ENCODE data around the gene MED27. TPM values are rescaled to one million over a fixed set of nuclear protein-coding genes. Genes with fewer than 3 reads are reported as not detected.

Gene MED27
- total RNA-seq, 2 donors from 2014 or later = 29.8 to 37.0 TPM

GRCh38 chr9:131918481-131918880, 161.2 kb downstream of the MED27 start:
- Mint-ChIP-seq H3K36me3 (ENCODE audit: low read depth) (peaks cover 8% of the 10 kb centered on the region), H3K27me3 (ENCODE audit: insufficient read depth) (no peaks in the 10 kb centered on the region), H3K4me1 (peaks cover 20% of the 10 kb centered on the region), H3K4me3 (no peak overlapping the region), H3K27ac (no peak overlapping the region), H3K9me3 (no peaks in the 10 kb centered on the region)
- Histone ChIP-seq H3K9ac (ENCODE audit: extremely low read depth, low read length, poor library complexity, severe bottlenecking) (no peak overlapping the region), H3K4me3 (ENCODE audit: low read length) (no peak overlapping the region), H3K4me1 (ENCODE audit: control insufficient read depth, insufficient read depth, low read length) (peaks cover 6% of the 10 kb centered on the region), H3K9me3 (ENCODE audit: control insufficient read depth, low read length) (no peaks in the 10 kb centered on the region), H3K27me3 (ENCODE audit: control insufficient read depth, insufficient read depth, low read length, poor library complexity, severe bottlenecking) (no peaks in the 10 kb centered on the region), H3K36me3 (ENCODE audit: control insufficient read depth, insufficient read depth, low read length) (no peaks in the 10 kb centered on the region), H3K27ac (ENCODE audit: low read depth, low read length) (no peak overlapping the region)
- WGBS, 2 experiments (ENCODE audit: insufficient coverage in 1 of 2, insufficient read length in 1 of 2) = 97% methylated on average over 5 of the region's 5 CpGs
- no peak for DNase-seq
- TF ChIP-seq CTCF (conservative IDR thresholded peaks at IDR 0.05) = no peak

GRCh38 chr9:131917009-131917408, 162.7 kb downstream of the MED27 start:
- Histone ChIP-seq H3K4me1 (ENCODE audit: control insufficient read depth, insufficient read depth, low read length) (peaks cover 6% of the 10 kb centered on the region), H3K36me3 (ENCODE audit: control insufficient read depth, insufficient read depth, low read length) (no peaks in the 10 kb centered on the region), H3K27me3 (ENCODE audit: control insufficient read depth, insufficient read depth, low read length, poor library complexity, severe bottlenecking) (no peaks in the 10 kb centered on the region), H3K27ac (ENCODE audit: low read depth, low read length) (no peak overlapping the region), H3K9me3 (ENCODE audit: control insufficient read depth, low read length) (no peaks in the 10 kb centered on the region), H3K9ac (ENCODE audit: extremely low read depth, low read length, poor library complexity, severe bottlenecking) (no peak overlapping the region), H3K4me3 (ENCODE audit: low read length) (no peak overlapping the region)
- 75 to 100% methylated on average over 2 of the region's 2 CpGs for WGBS, 2 experiments (ENCODE audit: insufficient coverage in 1 of 2, insufficient read length in 1 of 2)
- peaks cover 20% of the 10 kb centered on the region for H3K4me1 Mint-ChIP-seq
- no peak for DNase-seq
- no peak overlapping the region for H3K4me3 Mint-ChIP-seq
- no peak overlapping the region for H3K27ac Mint-ChIP-seq
- H3K36me3 Mint-ChIP-seq (ENCODE audit: low read depth) = peaks cover 5% of the 10 kb centered on the region
- TF ChIP-seq CTCF (conservative IDR thresholded peaks at IDR 0.05) = no peak
- H3K9me3 Mint-ChIP-seq = no peaks in the 10 kb centered on the region
- no peaks in the 10 kb centered on the region for H3K27me3 Mint-ChIP-seq (ENCODE audit: insufficient read depth)

- Mint-ChIP-seq H3K27ac (no peak overlapping the region), H3K36me3 (ENCODE audit: low read depth) (no peaks in the 10 kb centered on the region), H3K9me3 (no peaks in the 10 kb centered on the region), H3K27me3 (ENCODE audit: insufficient read depth) (no peaks in the 10 kb centered on the region), H3K4me3 (no peak overlapping the region), H3K4me1 (peaks cover 21% of the 10 kb centered on the region)
- no peak for TF ChIP-seq CTCF (conservative IDR thresholded peaks at IDR 0.05)
- H3K4me3 ChIP-seq (ENCODE audit: low read length) = no peak overlapping the region
- no peak overlapping the region for H3K27ac ChIP-seq (ENCODE audit: low read depth, low read length)
- H3K9me3 ChIP-seq (ENCODE audit: control insufficient read depth, low read length) = no peaks in the 10 kb centered on the region
- no peak for DNase-seq
- no peaks in the 10 kb centered on the region for H3K36me3 ChIP-seq (ENCODE audit: control insufficient read depth, insufficient read depth, low read length)
- WGBS, 2 experiments (ENCODE audit: insufficient coverage in 1 of 2, insufficient read length in 1 of 2) = 95 to 100% methylated on average over 1 to 2 of the region's 2 CpGs
- H3K9ac ChIP-seq (ENCODE audit: extremely low read depth, low read length, poor library complexity, severe bottlenecking) = no peak overlapping the region
- H3K4me1 ChIP-seq (ENCODE audit: control insufficient read depth, insufficient read depth, low read length) = peaks cover 6% of the 10 kb centered on the region
- no peaks in the 10 kb centered on the region for H3K27me3 ChIP-seq (ENCODE audit: control insufficient read depth, insufficient read depth, low read length, poor library complexity, severe bottlenecking)
Observed at GRCh38 chr9:131915181-131915580, 164.5 kb downstream of the MED27 start.

Measured in endodermal cell (in vitro differentiated cells).